Stimulated activated CD4-positive, alpha-beta T cell treated with anti-CD3 and anti-CD28 coated beads, Interleukin-12 subunit alpha, Interleukin-12 subunit beta, amount 100 ng/mL, for 24 hours (primary cell): ENCODE measurements around the gene UNC5C.

Experiments used
- DNase-seq, 2 experiments: peaks; one replicate each; pipeline ENCODE4 v3.0.0-alpha.2; 2020; ENCODE audit warnings: low read depth in 2 of 2

The UNC5C gene

GRCh38 chr4:95466791-95467190 is 82.0 kb downstream of the UNC5C start:
- no peak for DNase-seq

DNA sequence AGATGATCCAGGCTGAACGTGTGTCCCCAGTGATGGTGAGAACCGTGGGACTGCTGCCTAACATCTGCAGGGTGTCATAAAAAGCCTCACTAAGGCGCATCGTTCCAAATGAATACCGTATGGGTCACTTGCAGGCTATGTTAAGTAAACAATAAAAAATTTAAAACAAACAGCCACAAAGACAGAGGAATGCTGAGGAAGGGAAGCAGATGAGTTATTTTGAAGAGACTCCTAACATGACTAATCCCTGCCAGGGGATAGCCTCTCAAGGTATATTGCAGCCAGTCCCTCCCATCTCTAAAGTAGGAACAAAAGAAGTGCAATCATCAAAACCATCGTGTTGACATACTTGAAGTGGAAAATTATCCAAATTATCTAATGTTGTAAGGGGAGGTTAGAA is 83.8 kb downstream of the UNC5C start:
- no peak for DNase-seq

GRCh38 chr4:95462921-95463320 is 85.9 kb downstream of the UNC5C start:
- no peak for DNase-seq

DNA sequence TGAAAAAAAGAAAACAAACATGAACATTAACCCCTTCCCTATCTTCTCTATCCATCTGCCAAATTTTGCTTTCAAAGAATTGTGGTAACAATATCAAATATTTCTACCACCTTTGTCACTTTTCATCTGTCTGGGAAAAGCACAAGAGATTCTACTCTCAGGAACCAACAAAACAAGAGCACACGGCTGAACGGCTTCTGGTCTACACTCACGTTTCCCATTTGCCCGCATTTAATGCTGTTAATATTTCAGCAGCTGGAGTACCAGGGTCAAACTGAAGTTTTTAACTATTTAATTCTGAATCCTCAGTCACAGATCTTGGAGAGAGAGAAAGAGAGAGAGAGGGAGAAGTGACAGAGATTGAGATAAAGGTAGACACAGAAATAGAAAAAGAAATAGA is 91.4 kb downstream of the UNC5C start:
- DNase-seq = no peak

DNA sequence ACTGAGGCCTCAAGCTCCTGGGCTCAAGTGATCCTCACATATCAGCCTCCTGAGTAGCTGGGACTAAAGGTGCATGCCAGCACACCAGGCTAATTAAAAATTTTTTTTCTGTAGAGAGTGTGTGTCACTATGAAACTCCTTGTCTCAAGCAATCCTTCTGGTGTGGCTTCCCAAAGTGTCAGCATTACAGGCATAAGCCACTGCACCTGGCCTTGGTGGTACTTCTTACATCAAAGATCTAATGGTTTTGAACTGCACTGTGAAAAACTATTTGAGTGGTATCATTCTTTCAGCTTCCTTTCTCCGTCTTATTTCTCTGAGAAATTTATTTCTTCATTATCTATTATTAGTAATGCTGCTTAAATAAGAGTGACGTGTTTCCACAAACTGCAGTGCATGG is 98.5 kb downstream of the UNC5C start:
- no peak for DNase-seq

GRCh38 chr4:95446173-95446572 is 102.6 kb downstream of the UNC5C start:
- no peak for DNase-seq

- DNase-seq = no peak
Measured at GRCh38 chr4:95445251-95445650, 103.5 kb downstream of the UNC5C start.

DNA sequence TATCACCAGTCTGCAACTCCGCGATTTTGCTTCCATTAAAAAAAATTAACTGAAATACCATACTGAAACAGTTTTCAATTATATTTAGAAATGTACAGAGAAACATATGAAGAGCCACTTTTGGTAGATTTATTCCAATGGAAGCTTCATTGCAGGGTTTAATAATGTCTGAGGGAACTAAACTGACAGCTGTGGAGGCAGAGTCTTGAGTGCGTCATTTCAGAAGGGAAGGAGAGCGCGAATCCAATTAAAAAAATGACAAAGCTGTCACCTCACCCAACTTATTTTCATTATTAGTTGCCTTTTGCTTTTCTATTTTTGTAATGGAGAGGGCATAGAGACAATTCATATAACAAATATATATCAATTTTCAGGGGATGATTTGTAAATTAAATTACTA is 104.0 kb downstream of the UNC5C start:
- no peak for DNase-seq

- no peak for DNase-seq
Measured at GRCh38 chr4:95439896-95440295, 108.9 kb downstream of the UNC5C start.

DNA sequence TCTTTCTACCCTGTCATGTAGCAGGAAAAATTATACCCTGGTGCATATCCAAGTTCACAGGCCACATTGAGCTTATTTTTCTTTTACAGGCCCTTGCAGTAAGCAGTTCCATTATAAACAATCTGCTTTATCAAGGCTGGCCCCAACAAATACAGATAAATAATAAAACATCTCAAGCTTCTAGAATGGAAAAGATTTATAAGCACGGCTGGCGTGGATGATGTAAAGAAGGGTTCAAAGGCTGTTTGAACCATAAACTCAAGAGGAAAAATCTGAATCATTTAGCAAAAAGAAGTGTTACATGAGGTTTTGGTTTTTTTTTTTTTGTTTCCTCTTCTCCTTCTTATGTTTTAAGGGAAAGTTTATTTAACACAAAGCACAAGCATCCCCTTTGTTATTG is 109.7 kb downstream of the UNC5C start:
- DNase-seq = no peak

GRCh38 chr4:95432466-95432865 is 116.3 kb downstream of the UNC5C start:
- DNase-seq = no peak

- DNase-seq = no peak
Measured at GRCh38 chr4:95431678-95432077, 117.1 kb downstream of the UNC5C start.

DNA sequence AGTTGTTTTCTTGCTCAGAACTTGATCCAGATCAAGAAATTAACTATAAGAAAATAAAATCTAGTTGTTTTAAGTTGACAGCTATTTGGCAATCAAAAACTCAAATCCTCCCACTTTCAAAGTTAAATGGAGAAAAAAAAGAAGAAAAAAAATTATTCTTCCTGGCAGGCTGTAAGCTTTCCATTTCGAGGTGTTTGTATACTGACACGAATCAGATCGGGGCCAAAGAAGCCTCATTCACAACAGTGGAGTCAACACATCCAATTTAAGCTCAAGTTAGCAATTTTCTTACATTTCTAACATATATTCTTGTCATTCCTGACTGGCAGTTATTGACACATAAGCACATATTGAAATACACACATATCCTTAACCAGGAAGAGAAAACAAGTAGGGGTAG is 119.4 kb downstream of the UNC5C start:
- no peak for DNase-seq

GRCh38 chr4:95428291-95429070 is 120.3 kb downstream of the UNC5C start:
- DNase-seq = no peak

DNA sequence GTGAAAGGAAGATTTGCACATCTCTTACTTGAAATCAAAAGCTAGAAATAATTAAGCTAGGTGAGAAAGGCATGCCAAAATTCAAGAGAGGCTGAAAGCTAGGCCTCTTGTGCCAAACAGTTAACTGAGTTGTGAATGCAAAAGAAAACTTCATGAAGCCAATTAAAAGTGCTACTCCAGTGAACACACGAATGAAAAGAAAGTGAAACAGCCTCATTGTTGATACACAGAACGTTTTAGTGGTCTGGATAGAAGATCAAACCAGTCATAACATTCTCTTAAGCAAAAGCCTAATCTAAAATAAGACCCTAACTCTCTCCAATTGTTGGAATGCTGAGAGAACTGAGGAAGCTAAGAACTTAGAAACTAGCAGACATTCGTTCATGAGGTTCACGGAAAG is 122.3 kb downstream of the UNC5C start:
- no peak for DNase-seq

DNA sequence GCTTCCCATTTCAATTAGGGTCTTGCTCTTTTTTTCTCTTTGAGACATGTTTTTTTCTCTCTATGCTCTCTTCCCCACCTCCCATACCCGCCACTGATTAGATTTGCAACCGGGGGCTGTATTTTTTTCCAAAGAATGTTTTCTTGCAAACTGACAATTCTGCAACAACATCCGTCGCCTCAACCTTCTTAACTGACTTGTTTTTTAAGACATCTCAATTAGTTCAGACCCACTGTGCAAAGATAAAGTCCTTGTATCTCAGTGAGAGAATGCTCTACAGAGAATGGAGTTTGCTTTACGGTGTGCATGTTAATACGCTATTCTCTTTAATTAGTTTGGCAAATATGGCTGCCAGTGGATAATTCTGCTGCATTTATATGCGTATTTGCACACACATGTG is 126.3 kb downstream of the UNC5C start:
- DNase-seq = no peak

GRCh38 chr4:95421869-95422268 is 126.9 kb downstream of the UNC5C start:
- no peak for DNase-seq

DNA sequence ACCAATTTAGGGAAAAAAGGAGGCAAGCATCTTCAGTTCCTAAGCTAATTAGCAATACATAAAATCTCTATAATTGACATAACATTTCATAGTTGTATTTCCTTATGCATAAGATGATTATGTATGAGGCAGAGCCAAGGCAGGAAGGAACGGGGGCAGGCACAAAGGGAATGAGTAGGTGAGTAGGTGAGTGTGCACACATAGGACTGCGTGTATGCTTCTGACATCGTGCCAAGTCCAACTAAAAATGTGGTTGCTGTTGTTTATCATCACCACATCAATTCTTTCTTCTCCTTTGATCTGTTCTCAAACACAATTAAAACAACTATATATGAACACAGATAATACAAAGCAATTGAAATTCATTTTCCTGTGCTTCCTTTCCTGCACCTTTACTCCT is 131.2 kb downstream of the UNC5C start:
- no peak for DNase-seq

DNA sequence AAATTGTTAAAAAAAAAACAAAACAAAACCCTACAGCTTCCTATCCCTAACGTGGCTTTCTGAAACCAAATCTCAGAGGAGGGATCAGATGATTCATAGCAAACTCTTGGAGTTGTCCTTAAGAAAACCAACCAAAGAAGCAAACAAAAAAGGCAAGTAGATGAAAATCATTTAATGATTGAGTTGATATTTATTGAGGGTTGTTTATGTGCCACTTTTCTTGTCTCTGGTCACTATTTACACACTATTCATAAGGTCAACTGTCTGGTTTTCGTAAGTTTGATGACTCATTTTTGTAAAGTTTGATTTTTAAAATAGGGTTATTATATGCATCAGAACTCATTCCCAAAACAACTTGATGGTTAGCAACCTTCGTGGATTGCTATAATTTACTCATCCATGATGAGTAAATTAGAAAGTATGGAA is 133.4 kb downstream of the UNC5C start:
- no peak for DNase-seq

GRCh38 chr4:95411371-95412088 is 137.2 kb downstream of the UNC5C start:
- no peak for DNase-seq

GRCh38 chr4:95410387-95410977 is 138.3 kb downstream of the UNC5C start:
- no peak for DNase-seq

- DNase-seq = no peak
Measured at GRCh38 chr4:95409750-95410149, 139.0 kb downstream of the UNC5C start.

DNA sequence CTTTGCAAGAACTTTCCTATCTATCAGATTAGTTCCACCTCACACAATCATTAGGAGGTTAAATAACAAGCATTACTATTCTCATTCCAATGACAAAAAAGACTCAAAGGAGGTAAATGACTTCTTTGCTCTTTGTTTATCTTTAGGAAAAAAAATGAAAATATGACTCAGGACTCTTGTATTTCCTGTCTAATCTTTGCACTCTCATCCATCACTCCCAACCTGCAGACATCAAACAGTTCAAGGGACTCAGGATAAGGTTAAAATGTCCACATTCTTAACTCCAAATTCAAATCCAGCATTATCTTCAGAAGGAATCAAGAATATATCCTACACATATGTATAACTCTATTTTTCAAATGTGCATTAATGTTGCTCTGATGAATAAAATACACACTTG is 139.6 kb downstream of the UNC5C start:
- no peak for DNase-seq
